ENCODE data around the gene ANKRD62. TPM values are rescaled to one million over a fixed set of nuclear protein-coding genes. Genes with fewer than 3 reads are reported as not detected.
"Not testable (repeated sequence)": the region's sequence is repeated elsewhere in the genome, so short reads cannot be mapped to it uniquely, and the experiment has no call there.

The ANKRD62 gene
- total RNA-seq, 1 donor from 2014 or later, result not detected

DNA sequence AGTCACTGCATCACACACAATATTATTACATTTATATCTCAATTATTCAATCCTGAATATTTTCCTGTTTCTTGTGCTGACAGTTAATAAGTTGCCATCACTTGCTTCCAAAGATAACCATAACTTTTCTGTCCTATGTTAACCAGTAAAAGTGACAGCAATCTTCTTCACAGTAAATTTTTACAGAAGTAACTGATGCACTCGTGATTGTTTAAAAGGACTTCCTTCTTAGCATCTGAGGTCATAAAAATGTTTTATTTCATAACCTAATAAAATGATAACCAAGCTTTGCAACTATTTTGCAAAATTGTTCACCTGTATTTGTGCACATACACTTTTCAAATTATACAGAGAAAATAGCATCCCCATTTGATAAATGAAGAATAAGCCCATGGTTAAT, 20.6 kb upstream of the ANKRD62 start:
- Mint-ChIP-seq H3K36me3 (ENCODE audit: unreplicated experiment) (no peaks in the 10 kb centered on the region), H3K4me3 (ENCODE audit: unreplicated experiment) (no peak overlapping the region), H3K4me1 (ENCODE audit: unreplicated experiment) (peaks cover 4% of the 10 kb centered on the region), H3K27ac (ENCODE audit: unreplicated experiment) (no peak overlapping the region), H3K9me3 (ENCODE audit: unreplicated experiment) (no peaks in the 10 kb centered on the region), H3K27me3 (ENCODE audit: unreplicated experiment) (peaks cover 11% of the 10 kb centered on the region)
- TF ChIP-seq, protein P1, sequence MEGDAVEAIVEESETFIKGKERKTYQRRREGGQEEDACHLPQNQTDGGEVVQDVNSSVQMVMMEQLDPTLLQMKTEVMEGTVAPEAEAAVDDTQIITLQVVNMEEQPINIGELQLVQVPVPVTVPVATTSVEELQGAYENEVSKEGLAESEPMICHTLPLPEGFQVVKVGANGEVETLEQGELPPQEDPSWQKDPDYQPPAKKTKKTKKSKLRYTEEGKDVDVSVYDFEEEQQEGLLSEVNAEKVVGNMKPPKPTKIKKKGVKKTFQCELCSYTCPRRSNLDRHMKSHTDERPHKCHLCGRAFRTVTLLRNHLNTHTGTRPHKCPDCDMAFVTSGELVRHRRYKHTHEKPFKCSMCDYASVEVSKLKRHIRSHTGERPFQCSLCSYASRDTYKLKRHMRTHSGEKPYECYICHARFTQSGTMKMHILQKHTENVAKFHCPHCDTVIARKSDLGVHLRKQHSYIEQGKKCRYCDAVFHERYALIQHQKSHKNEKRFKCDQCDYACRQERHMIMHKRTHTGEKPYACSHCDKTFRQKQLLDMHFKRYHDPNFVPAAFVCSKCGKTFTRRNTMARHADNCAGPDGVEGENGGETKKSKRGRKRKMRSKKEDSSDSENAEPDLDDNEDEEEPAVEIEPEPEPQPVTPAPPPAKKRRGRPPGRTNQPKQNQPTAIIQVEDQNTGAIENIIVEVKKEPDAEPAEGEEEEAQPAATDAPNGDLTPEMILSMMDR (IDR thresholded peaks at IDR 0.05), result no peak
- no peak for DNase-seq (ENCODE audit: extremely low spot score, unreplicated experiment)

DNA sequence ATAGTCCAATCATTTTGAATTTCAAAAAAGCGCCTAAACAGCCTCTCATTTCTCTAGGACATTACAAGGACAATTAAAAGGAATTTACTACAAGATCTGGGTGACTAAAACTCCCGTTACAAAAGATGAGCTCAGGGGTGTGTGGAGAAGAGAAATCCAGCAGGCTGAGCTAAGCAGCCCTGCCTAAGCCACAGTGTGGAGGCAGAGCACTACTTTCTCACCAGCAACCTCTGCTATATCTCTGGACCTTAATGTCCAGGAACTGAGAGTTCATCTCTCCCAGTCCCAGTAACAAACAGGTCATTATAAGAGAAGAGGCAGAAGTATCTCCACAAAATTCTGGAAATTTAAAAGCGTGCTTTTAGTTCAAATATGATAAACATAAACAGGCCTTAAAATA, 18.9 kb upstream of the ANKRD62 start:
- DNase-seq (ENCODE audit: extremely low spot score, unreplicated experiment), result no peak
- peaks cover 15% of the 10 kb centered on the region for H3K4me1 Mint-ChIP-seq (ENCODE audit: unreplicated experiment)
- H3K4me3 Mint-ChIP-seq (ENCODE audit: unreplicated experiment), result no peak overlapping the region
- no peaks in the 10 kb centered on the region for H3K9me3 Mint-ChIP-seq (ENCODE audit: unreplicated experiment)
- H3K27ac Mint-ChIP-seq (ENCODE audit: unreplicated experiment), result no peak overlapping the region
- TF ChIP-seq, protein P1 (IDR thresholded peaks at IDR 0.05), result peak; percentile 62
- H3K36me3 Mint-ChIP-seq (ENCODE audit: unreplicated experiment), result no peaks in the 10 kb centered on the region
- H3K27me3 Mint-ChIP-seq (ENCODE audit: unreplicated experiment), result peaks cover 8% of the 10 kb centered on the region

DNA sequence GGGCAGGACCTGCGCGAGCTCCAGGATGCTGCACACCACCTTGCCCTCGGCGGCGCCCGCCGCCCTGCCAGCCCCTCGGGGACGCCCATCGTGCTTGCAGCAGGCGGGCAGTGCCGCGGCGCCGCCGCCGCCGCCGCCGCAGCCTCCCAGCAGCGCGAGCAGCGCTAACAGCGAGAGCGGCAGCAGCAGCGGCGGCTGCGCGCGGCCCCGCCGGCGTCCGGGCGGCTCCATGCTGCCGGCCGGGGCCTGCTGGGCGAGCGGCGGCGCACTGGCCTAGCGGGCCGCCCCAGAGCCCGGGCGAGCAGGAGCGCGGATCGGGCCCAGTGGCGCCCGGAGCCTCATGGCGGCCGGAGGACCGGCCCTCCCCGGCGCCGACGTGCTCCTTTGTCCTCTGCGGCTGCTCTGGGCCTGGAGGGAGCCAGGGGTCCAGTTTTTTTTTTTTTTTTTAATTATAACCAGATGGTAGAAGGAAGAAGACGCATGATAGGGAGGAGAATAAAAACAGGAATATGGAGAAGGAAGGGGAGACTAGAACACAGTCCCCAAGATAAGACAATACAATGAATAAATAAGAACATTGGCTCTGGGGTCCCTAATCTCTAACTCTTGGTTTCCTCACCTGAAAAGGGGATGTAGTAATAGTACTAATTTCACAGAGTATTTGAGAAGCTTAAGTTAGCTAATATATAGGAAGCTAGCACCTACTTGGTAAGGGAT, 17.1 kb upstream of the ANKRD62 start:
- Mint-ChIP-seq H3K36me3 (ENCODE audit: unreplicated experiment) (no peaks in the 10 kb centered on the region), H3K27me3 (ENCODE audit: unreplicated experiment) (peaks cover 4% of the 10 kb centered on the region), H3K27ac (ENCODE audit: unreplicated experiment) (peak overlapping the region; percentile 84), H3K9me3 (ENCODE audit: unreplicated experiment) (no peaks in the 10 kb centered on the region), H3K4me3 (ENCODE audit: unreplicated experiment) (peak overlapping the region; percentile 62), H3K4me1 (ENCODE audit: unreplicated experiment) (peaks cover 22% of the 10 kb centered on the region)
- no peak for DNase-seq (ENCODE audit: extremely low spot score, unreplicated experiment)
- TF ChIP-seq, protein P1 (IDR thresholded peaks at IDR 0.05), result no peak

DNA sequence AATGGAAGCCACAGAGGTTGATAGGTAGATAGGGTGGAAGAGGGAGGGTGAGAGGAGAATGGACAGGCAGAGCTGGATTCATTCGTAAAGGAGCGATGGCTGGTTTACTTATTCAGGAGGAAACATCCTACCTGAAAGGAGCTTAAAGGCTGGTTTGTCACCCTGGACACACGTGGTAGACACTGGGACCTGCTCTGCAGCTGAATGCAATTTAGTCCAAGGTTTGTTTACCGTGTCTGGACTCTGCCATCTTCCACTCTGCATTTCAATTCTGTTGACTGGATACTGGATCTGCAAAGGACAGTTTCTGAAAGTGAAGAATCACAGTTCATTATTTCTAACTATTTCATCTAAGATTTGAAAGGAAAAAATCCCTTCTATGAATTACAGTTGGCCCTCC, 15.6 kb upstream of the ANKRD62 start:
- not testable (repeated sequence) for H3K27ac Mint-ChIP-seq (ENCODE audit: unreplicated experiment); H3K9me3 Mint-ChIP-seq (ENCODE audit: unreplicated experiment); H3K36me3 Mint-ChIP-seq (ENCODE audit: unreplicated experiment); H3K27me3 Mint-ChIP-seq (ENCODE audit: unreplicated experiment); DNase-seq (ENCODE audit: extremely low spot score, unreplicated experiment); H3K4me3 Mint-ChIP-seq (ENCODE audit: unreplicated experiment)
- H3K4me1 Mint-ChIP-seq (ENCODE audit: unreplicated experiment), result peaks cover 25% of the 10 kb centered on the region

DNA sequence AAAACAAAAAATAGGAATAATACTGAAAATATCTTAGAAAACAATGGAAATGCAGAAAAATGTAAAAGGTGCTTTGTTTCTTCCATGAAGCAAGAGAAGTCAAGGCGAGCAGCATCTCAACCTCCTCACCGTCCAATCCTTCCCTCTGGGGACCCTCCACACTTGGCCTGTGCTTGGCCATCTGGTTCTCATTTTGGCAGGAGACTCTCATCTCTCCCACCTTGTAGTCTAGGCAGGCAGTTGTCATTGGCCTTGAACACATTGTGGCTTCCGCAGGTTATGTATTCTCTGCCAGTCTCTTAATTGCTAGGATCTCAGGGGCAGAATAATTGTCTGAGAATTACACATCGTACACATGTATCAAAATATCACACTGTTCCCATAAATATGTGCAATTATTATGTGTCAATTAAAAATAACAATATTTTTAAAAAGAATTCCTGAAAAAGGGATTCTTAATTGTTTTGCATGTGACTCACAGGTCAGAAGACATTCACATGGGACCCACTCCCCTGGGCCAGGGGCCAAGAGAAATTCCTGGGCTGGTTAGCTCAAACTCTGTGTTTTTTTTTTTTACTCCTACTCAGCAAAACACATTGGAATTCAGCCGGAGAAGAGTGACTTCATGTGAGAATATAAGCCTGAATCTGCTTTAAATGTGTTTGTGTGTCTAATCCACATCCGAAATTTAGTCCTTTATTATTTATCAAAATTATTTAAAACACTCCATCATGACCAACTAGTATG, 14.0 kb upstream of the ANKRD62 start:
- Mint-ChIP-seq H3K36me3 (ENCODE audit: unreplicated experiment) (no peaks in the 10 kb centered on the region), H3K27ac (ENCODE audit: unreplicated experiment) (peak overlapping the region; percentile 79), H3K4me1 (ENCODE audit: unreplicated experiment) (peaks cover 25% of the 10 kb centered on the region), H3K9me3 (ENCODE audit: unreplicated experiment) (no peaks in the 10 kb centered on the region), H3K4me3 (ENCODE audit: unreplicated experiment) (no peak overlapping the region), H3K27me3 (ENCODE audit: unreplicated experiment) (peaks cover 5% of the 10 kb centered on the region)
- TF ChIP-seq, protein P1 (IDR thresholded peaks at IDR 0.05), result no peak
- DNase-seq (ENCODE audit: extremely low spot score, unreplicated experiment), result no peak

All from osteocyte (in vitro differentiated cells).